ELF-1 (cell line): Measurements from ENCODE around the gene NALCN.
A peak's percentile ranks its signal among the peaks of the same experiment; 100 is the strongest.
"Not testable (repeated sequence)": the region's sequence is repeated elsewhere in the genome, so short reads cannot be mapped to it uniquely, and the experiment has no call there.

ENCODE experiments used
- DNase-seq: peaks from one replicate; pipeline ENCODE4 v3.0.0-alpha.2; 2016; ENCODE audit warnings: low read depth, low spot score

The NALCN gene

DNA sequence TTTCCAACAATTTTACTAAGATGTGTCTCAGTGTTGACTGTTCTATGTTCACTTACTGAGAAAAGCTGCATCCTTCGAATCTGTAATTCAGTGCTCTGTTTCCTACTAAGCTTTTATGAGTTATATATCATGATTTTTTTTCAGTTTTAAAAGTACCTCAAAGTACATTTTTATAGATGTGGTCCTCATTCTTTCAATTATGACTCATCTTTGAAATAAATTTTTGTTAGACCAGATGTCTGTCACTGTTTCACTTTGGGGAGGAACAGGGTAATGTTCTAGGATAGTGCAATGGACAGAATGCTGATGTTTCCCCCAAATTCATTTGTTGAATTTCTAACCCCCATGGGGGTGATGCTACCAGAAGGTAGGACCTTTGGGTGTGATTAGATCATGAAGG, 74.8 kb downstream of the NALCN start:
- no peak for DNase-seq

DNA sequence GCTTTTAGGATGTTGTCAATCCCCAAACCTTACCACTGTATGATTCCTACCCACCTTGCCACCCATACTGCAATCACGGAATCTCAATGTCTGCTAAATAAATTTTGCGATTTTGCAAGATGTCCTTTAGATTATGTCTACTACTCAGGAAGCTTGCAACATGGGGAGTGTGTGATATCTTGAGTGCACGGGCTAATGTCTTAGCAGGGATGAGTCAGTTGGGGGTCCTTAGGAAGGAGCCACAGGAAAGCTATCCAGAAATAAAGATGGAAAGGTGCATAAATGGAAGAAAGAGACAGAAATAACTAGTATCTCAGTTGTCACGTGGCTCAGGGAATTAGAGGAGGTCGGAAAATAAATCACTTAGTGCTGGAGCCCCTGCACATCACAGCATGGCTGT, 77.1 kb downstream of the NALCN start:
- no peak for DNase-seq

DNA sequence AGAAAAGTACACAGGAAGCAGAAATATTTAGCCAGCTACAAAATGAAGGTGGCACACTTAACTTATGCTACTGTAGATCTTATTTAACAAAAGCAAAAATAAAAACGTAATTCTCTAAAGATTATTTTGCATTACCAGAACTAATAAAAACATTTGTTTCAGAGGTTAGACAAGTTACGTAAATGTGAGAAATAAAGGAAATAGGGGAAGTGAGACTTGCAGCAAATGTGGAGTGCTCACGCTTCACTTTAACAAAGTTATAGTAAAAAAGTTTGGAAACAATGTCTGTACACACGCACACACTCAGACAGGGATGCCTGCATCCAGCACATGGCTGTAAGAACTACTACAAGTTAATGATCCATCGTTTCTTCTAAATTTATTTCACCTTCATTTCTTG, 83.7 kb downstream of the NALCN start:
- no peak for DNase-seq

DNA sequence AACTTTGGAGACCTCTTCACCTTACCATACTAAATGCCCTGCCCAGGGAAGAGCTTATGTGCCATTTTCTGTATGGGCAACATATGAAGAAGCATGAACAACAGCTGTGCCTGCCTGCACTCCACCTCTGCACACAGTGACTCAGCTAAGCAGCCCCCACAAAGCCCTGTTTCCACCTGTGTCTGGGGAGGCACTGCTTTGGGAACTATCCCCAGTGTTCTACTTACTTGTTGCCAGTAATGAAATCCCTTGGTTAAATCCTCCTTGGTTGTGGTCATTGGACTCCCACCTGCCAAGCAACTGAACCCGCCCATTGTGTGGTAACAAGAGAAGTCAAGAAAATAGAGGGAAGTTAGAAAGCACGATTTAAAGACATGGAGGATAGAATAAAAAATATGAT, 84.6 kb downstream of the NALCN start:
- no peak for DNase-seq

DNA sequence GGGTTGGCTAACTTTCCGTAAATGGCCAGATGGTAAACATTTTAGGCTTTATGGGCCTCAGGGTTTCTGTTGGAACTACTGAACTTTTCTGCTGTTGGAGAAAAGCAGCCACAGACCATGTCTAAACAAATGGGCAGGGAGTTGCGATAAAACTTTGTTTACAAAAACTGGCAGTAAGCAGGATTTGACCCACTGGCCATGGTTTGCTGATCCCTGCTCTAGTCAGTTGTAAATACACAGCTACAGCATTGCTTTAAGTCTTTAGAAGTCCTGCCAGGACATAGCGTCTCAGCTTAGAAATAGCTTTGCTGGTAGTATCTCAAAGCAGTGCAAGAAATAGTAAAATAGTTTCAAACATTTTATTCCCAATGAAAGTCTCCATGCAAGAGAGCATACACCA, 88.4 kb downstream of the NALCN start:
- DNase-seq, result no peak

DNA sequence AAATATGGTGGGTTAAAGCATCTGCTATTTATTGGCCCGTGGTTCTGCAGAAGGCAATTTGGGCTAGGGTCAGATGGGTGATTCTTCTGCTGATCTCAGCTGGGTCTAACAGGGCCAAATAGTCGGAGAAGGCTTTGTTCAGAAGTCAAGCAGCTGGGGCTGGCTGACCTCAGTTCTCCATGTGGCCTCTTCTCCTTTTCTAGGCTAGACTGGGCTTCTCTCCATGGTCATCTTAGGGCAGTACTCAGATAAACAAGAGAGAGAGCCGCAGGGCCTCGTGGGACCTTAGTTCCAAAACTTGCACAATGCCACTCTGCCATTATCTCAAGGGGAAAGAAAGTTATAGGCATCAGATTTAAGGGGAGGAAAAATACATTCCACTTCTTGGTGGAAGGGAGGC, 89.6 kb downstream of the NALCN start:
- no peak for DNase-seq

DNA sequence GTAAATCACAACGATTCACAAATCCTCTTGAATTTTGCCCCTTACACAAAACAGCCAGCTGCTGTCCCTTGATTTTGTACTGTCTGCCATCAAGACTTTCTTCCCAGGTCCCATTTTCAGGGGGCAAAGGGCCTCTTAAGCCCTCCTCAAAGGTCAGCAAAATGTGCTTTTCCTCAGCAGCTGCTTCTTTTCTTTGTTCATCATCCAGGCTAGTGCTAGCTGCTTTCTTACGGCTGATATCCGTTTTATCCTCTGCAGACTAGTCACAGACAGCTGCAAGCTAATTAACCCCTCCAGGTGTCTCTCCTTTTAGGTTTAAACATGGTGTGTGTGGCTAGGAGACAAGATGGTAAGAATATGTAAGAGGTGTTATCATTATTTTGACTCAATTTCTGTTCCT, 90.9 kb downstream of the NALCN start:
- no peak for DNase-seq

DNA sequence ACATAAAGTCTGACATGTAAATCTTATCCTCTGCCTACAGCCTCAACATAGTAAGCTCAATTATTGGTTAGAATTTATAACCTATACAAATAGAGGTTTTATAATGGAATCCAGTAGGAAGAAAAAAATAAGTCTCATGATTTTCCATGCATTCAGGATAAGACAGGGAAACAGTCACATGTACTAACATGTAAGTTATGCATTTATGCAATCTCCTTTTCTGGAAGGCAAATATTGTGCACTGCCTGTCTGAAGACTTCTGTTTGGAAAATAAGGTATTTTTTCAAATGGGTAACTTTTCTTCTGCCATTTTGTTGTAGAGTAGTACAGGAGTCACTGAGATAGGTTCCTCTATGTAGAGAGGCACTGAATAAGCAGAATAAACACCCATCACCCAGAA, 92.7 kb downstream of the NALCN start:
- DNase-seq, result no peak

DNA sequence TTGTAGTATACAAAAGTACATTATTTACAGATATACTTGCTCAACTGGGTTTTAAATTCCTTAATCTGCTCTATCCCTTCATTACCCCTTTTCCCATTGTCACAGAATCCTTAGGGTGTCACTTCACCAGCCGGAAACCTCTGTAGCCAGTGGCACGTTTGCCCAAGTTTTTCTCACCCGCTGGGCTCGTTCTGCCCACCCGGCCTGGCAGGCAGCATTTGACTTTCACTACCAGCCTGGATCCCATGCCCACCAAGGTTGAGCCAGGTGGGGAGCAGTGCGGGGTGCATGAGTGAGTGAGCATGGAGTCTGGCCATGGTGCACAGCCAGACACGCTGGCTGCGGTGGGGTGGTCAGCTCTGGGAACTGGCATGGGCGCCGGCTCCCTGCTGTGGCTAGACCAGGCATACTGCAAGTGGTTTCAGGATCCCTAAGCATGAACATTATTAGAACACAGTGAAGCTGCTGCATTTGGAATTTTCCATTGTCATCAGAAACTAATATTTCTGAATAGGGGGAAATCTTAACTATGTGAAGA, 98.3 kb downstream of the NALCN start:
- DNase-seq, result no peak

DNA sequence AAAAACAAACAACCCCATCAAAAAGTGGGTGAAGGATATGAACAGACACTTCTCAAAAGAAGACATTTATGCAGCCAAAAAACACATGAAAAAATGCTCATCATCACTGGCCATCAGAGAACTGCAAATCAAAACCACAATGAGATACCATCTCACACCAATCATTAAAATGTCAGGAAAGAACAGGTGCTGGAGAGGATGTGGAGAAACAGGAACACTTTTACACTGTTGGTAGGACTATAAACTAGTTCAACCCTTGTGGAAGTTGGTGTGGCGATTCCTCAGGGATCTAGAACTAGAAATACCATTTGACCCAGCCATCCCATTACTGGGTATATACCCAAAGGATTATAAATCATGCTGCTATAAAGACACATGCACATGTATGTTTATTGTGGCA, 102.8 kb downstream of the NALCN start:
- DNase-seq, result not testable (repeated sequence)

DNA sequence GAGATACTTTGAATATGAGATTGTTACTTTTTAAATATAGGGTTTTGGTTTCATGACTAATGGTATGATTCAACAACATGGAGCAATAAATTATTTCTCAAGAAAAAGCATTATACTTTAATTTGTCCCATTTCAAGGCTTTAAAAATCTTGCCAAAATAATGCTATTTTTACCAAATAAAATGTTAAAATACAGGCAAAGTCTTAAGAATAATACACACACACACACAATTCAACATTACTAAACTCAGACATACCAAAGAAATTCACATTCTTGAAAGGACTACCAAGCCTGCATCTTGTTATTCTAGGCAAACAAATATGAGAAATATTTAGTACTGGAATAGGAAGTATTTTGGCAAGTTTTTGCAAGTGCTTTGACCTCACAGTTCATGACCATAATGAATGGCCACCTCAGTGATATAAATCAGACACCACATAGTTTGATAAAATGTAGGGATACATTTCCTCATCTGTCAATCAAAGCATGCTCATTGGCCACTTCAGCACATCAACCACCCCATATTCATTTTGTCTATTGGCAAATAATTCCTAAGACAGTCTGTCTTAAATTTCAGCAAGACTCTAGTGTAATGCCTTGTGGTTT, 107.2 kb downstream of the NALCN start:
- DNase-seq, result no peak

DNA sequence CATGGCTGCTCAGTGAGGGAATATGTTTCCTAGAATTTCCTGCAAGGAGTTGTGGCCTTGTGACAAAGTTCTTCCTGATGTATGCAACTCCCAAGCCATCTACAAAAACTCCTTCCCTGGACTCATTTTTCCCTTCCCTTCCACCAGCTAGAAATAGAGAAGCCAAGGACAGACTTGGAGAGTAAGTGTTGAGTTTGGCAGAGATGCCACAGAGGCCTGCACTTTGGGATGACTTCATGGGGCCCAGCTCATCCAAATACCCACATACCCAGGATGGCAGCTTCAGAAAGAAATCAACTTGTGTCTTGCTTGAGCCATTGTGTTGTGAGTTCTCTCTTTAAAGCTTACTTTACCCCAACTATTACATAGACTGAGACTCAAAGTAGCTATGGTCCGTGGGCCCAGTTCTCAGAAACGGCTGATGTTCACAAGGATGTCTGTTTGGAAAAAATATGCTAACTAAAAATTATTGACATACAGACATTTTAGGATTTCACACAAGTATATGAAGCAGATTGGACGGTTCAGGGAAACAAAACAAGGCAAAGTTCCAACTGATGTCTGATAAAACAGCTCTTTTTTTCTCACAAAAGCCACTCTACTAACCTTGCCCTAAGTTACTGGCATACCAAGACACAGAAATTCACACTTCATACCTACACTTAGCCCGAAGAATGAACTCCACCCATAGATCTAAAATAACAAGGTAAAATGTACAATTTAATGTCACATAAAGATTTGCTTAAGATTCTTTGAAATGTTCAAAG, 107.9 kb downstream of the NALCN start:
- no peak for DNase-seq

DNA sequence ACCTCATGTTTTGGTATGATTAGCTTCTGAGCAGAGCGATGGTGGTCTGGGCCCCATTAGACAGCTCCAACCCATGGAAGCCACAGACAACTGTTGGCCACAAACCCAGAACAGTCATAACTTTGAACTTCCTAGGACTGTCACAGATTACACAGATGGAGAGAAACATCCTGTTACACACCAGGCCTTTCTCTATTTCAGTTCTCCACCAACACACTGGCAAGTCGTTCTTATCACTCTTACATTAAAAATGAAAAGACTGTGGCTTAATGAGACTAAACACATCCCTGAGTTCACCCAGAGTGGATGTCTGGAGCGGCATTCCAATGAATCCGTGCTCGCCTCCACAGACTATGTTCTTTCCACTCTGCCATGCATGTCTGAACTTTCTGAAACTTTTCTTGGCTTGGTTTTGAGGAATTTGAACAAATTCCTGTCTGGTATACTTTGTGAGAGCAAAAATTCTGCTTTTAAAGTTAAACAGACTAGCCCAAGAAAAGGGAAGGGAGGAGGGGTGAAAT, 109.1 kb downstream of the NALCN start:
- DNase-seq, result no peak

DNA sequence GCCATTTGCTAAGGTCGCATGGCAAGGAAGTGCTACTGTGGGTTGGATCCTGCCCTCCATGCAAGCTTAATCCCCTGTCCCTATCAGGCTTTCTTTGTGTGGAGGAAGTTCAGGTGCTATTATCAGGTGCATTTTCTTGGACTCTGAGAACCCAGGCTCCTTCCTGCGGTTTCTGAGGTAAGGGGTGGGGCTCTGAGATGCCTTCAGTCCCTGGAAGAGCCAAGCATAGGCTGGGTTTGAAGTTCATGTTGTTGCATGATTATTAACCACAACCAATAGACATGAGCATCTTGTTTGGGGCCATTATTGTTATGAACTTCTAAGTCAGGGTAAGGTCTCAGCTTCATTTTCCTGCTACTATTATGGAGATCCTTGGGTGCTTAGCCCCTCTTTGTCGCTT, 109.5 kb downstream of the NALCN start:
- no peak for DNase-seq

DNA sequence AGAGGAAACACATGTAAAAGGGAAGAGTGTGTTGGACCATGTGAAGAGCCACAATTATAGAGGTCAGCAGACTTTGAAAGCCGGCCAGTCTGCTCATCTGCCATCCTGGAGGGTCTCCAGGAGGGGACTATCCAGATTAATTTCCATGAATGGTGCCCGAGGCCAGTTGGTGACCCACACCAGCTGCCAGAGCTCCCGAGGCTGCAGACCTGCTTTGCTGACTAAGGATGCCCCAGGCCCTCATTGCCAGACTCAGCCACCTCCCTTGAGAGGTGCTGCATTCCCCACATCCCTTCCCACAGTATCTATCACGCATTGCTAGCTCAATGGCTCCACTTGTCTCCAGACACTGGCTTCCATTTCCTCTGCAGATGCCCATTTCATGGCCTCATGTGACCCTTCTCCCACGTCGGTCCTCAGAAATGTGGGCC, 110.3 kb downstream of the NALCN start:
- peak; percentile 7 for DNase-seq

DNA sequence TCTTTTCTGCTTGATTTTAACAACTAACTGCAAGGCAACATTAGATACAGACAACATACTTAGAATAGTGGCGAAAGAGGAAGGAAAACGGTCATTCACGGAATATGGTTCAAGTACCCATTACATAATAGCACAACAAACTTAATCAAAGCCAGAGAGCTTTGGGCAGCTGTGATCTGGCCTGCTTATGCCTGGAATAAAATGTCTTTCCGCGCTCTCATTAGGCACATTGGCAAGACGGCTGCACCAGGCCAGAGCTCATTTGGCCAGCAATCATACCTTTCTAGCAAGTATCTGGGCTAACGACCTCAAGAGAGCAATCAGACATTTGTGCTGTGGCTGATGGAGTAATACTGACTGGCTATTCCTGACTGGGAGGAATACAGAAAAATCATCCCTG, 112.8 kb downstream of the NALCN start:
- no peak for DNase-seq

DNA sequence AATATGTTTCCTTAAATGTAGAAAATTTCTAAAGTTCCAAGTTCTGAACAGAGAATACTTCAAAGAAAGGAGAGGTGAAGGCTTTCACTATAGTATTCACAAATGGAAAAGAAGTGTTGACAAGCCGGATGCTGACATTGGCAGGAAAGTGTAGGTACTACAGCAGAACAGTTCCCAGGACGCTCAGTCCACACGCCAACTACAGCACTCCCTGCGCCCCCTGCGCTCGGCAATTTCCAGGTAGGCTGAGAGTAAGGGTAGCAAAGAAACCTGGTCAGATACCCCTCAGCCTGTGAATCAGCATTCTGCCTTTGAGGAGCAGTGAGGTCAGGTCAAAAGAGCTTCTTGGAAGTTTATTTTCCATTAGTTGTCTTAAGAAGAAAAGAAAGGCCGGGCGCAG, 115.3 kb downstream of the NALCN start:
- no peak for DNase-seq

DNA sequence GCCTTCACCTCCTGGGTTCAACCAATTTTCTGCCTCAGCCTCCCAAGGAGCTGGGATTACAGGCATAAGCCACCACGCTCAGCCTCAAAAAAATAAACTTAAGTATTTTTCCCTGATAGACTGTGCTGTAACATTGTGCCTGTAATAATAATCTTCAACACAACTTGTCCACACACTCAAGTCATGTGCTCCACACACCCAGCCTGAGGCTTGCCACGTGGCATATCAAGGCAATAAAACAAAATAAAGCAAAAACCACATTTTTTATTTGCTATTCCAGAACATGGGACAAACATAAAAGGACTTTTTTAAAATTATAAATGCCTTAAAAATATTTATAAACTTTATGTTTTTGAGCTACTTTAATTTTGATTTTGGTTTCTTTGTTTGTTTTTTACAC, 115.8 kb downstream of the NALCN start:
- DNase-seq, result no peak

DNA sequence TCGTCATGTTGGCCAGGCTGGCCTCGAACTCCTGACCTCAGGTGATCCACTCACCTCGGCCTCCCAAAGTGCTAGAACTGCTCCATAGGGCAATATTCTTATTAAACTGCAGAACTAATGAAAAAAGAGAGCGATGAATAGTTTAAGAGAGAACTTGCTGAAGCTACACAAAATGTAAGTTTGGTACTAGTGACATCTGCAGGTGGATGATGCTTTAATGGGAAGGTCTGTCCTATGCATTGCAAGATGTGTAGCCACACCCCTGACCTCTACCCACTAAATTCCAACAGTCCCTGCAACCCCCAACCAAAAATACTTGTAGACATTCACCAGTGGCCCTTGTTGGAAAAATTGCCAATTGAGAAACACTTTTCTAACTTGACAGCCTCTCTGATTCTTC, 117.8 kb downstream of the NALCN start:
- DNase-seq, result no peak

DNA sequence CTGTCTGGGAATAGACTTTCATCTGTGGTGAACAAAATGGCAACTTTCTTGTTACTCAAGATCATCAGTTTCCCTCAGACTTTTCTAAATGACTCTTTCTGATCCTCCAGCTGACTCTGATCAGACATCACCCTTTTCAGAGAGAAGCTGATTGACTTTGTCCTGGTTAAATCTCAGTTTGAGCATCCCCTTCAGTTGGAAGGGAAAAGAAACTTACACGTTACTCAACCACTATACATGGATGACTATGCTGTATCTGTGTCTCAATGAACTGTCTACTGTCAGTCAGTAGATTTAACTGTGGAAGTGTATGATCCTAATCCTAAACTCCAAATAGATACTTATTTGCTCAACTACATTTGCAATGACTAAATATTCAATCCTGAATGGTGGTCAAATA, 118.5 kb downstream of the NALCN start:
- no peak for DNase-seq

DNA sequence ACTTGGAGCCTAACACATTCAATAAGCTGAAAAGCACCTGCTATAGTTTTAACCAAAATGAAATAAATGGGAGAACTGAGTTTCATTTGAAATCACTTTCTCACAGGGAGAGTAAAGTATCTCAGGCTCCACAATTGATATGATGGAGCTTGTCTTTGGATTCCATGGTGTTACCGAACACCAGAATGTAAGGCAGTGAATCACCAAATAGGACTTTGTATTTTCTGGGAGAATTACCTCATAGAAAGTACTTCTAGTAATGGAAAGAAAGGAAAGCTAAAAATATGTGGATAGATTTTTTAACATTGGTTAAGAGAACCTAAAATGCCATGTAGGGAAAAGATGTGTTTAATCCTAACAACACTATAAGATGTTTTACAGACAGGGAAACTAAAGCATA, 123.6 kb downstream of the NALCN start:
- no peak for DNase-seq

DNA sequence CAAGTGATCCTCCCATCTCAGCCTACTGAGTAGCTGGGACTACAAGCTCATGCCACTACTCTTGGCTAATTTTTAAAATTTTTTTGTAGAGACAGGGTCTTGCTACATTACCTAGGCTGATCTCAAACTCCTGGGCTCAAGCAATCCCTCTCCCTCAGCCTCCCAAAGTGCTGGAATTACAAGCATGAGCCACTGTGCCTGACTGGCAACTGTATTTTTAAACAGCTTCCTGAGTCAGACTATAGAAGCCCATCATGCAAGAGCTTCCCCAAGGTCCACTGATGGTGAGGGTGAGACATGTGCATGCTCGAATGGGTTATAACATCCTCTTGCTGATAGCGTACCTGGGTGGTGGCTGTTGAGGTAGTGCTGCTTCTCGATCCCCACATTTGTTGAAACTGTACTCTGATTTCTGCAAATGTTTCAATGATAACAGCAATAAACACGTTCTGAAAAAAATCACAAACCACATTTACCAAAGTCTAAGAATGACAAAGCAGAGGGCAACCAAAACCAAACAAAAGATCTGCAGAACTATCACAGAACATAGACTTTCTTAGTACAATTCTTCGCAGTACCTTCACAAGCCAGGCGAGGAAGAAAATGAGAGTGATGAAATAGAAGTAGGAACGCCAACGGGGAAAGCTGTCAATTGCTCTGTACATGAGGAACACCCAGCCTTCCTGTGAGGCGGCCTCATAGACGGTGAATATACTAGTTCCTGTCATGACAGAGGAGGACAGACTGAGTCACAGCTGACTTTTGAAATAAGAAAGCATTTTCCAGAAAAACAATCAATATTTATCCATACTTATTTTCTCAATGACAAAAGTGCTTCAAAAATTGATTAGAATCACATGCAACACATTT, 124.4 kb downstream of the NALCN start:
- DNase-seq, result no peak
